HepG2 (cell line): Measurements from ENCODE around the gene TAF3. TPM values are rescaled to one million over a fixed set of nuclear protein-coding genes. Genes with fewer than 3 reads are reported as not detected.

Experiments
- ATAC-seq: fragments of 200-7000 bp; cut with Tn5 transposase; 3 replicates; pipeline ENCODE4 v1.9.1; 2020; ENCODE audit warnings: mild to moderate bottlenecking, moderate library complexity
- BruUV-seq: library from RNA; stranded (reverse); fragments of 400-500 nt; replicated peaks from 2 replicates; lab custom pipeline; 2021; lab: Mats Ljungman, UMichigan
- CTCF ChIA-PET: fragments of 300-600 bp; formaldehyde crosslinking; extraction: SDS; loops from one replicate; lab custom pipeline; 2021; ENCODE audit warnings: low total read pairs, inconsistent platforms, low intra/inter-chr PET ratio; lab: Yijun Ruan, JAX
- POLR2A ChIA-PET: fragments of 350-600 bp; sonication (Branson Sonifier 250); formaldehyde crosslinking; loops from one replicate; lab custom pipeline; 2020; ENCODE audit warnings: antibody characterized with exemption, inconsistent platforms; lab: Yijun Ruan, JAX
- DNase-seq: peaks from one replicate; pipeline ENCODE4 v3.0.0-alpha.2; 2015; ENCODE audit warnings: low spot score
- FAIRE-seq: peaks from 3 replicates; lab custom pipeline; 2011; peaks lifted over from hg19 to GRCh38; lab: Jason Lieb, UNC
- H2AFZ ChIP-seq: one replicate; pipeline ENCODE4 v1.6.1; 2011; ENCODE audit warnings: low read length, inconsistent platforms
- H3K27ac ChIP-seq: fragments of 300-600 bp; 3 replicates; pipeline ENCODE4 v1.8.0; 2011; ENCODE audit warnings: mixed run types, mild to moderate bottlenecking, mixed read lengths, low read length, inconsistent platforms; ENCODE audit not compliant: insufficient read depth; ENCODE audit errors: extremely low read length
- H3K27me3 ChIP-seq, 2 experiments: fragments of 200-600 bp in 1 of 2; 2 replicates in 1 of 2; 3 replicates in 1 of 2; pipeline versions ENCODE4 v1.6.0 to v1.8.0; 2011; ENCODE audit warnings: low read length in 2 of 2, mild to moderate bottlenecking in 2 of 2, moderate library complexity in 2 of 2, inconsistent platforms in 1 of 2; ENCODE audit not compliant: insufficient read depth in 2 of 2, control insufficient read depth in 1 of 2
- H3K36me3 ChIP-seq, 2 experiments: fragments of 200-600 bp in 1 of 2; replicated peaks in 1 of 2; 2 replicates in 1 of 2; 3 replicates in 1 of 2; pipeline versions ENCODE4 v1.5.1 to v1.8.0; 2011; ENCODE audit warnings: low read length in 2 of 2, inconsistent platforms in 1 of 2; ENCODE audit not compliant: insufficient read depth in 2 of 2, control insufficient read depth in 1 of 2
- H3K4me1 ChIP-seq: 2 replicates; pipeline ENCODE4 v1.5.1; 2012; ENCODE audit warnings: low read length, inconsistent platforms; ENCODE audit not compliant: insufficient read depth
- H3K4me2 ChIP-seq: 2 replicates; pipeline ENCODE4 v1.6.0; 2011; ENCODE audit warnings: low read depth, low read length, inconsistent platforms
- H3K4me3 ChIP-seq, 3 experiments: fragments of 200-600 bp in 1 of 3; sonication (generic), shearing (Covaris generic) in 1 of 3; replicated peaks in 1 of 3; 2 replicates each; pipeline ENCODE4 v1.5.1; 2011 to 2016; ENCODE audit warnings: low read length in 3 of 3, inconsistent platforms in 2 of 3, low read depth in 2 of 3, mild to moderate bottlenecking in 2 of 3, control low read depth in 1 of 3, mixed read lengths in 1 of 3; ENCODE audit not compliant: insufficient read depth in 1 of 3
- H3K79me2 ChIP-seq: one replicate; pipeline ENCODE4 v1.6.1; 2011; ENCODE audit warnings: low read length, inconsistent platforms; ENCODE audit not compliant: insufficient read depth
- H3K9ac ChIP-seq: 2 replicates; pipeline ENCODE4 v1.6.0; 2011; ENCODE audit warnings: mild to moderate bottlenecking, low read depth, low read length, inconsistent platforms; ENCODE audit not compliant: insufficient read depth
- H3K9me3 ChIP-seq: 2 replicates; pipeline ENCODE4 v1.5.1; 2012; ENCODE audit warnings: mild to moderate bottlenecking, low read length
- H4K20me1 ChIP-seq: 2 replicates; pipeline ENCODE4 v1.6.0; 2011; ENCODE audit warnings: inconsistent platforms, mild to moderate bottlenecking, low read length, moderate library complexity; ENCODE audit not compliant: insufficient read depth
- DMAP1 ChIP-seq: IDR thresholded peaks from 2 replicates; pipeline ENCODE4 v1.6.1; 2016
- EHMT2 ChIP-seq: fragments of 200-600 bp; sonication (generic); IDR thresholded peaks from 2 replicates; pipeline ENCODE4 v1.7.0; 2017; ENCODE audit warnings: antibody characterized with exemption, low read depth, low read length, borderline replicate concordance
- FLYWCH1 ChIP-seq: sonication (generic); formaldehyde crosslinking; IDR thresholded peaks from 2 replicates; pipeline ENCODE4 v1.8.1; 2023; ENCODE audit warnings: mild to moderate bottlenecking, missing genetic modification reagents
- FOSL1 ChIP-seq: sonication (generic); formaldehyde crosslinking; IDR thresholded peaks from 2 replicates; pipeline ENCODE4 v1.9.0; 2021; ENCODE audit warnings: missing genetic modification reagents, borderline replicate concordance
- HNRNPK ChIP-seq: fragments of 200-400 bp; formaldehyde crosslinking; IDR thresholded peaks from 2 replicates; pipeline ENCODE4 v1.6.1; 2018; ENCODE audit warnings: low read length, low read depth, moderate library complexity, mild to moderate bottlenecking; ENCODE audit not compliant: poor library complexity, severe bottlenecking
- NFE2L2 ChIP-seq: fragments of 150-350 bp; IDR thresholded peaks from 2 replicates; pipeline ENCODE4 v1.6.1; 2014; ENCODE audit warnings: low read length
- RBFOX2 ChIP-seq: fragments of 200-400 bp; formaldehyde crosslinking; IDR thresholded peaks from 2 replicates; pipeline ENCODE4 v1.6.1; 2017; ENCODE audit warnings: low read depth, mild to moderate bottlenecking, low read length
- U2AF1 ChIP-seq: fragments of 200-400 bp; formaldehyde crosslinking; optimal IDR thresholded peaks from 2 replicates; pipeline ENCODE3; 2017; ENCODE audit warnings: mild to moderate bottlenecking, low read depth, low read length
- XBP1 ChIP-seq: sonication (generic); formaldehyde crosslinking; IDR thresholded peaks from 2 replicates; pipeline ENCODE4 v1.5.0; 2020; ENCODE audit warnings: missing genetic modification reagents
- ZNF282 ChIP-seq: fragments of 450-650 bp; IDR thresholded peaks from 2 replicates; pipeline ENCODE4 v1.6.1; 2018; ENCODE audit not compliant: partially characterized antibody
- ZSCAN25 ChIP-seq: sonication (generic); formaldehyde crosslinking; IDR thresholded peaks from 2 replicates; pipeline ENCODE4 v1.8.0; 2022; ENCODE audit warnings: mild to moderate bottlenecking, missing genetic modification reagents
- WGBS: methylation state at CpG from one replicate; pipeline ENCODE4 v1.1.6; 2017; ENCODE audit warnings: low lambda C conversion rate; 5-methylcytosine and 5-hydroxymethylcytosine counted together
- in situ Hi-C: cut with HindIII; loops from 2 replicates; pipeline ENCODE4 v1.10.0; 2017; ENCODE audit warnings: low pct_unique_long_range_greater_than_20kb; ENCODE audit not compliant: extremely low pct_ligation_motif_present
- intact Hi-C: fragments of 100-400 bp; cut with micrococcal nuclease; formaldehyde crosslinking; loops from one replicate; pipeline ENCODE4 v1.10.0; 2022; ENCODE audit not compliant: unreplicated experiment
- polyA plus RNA-seq, 8 experiments: library from polyadenylated mRNA; depleted of rRNA in 3 of 8; stranded (reverse) in 7 of 8; unstranded in 1 of 8; fragments of >200 nt; fragmentation: Illumina TruSeq in 4 of 8; extraction: Trizol in 4 of 8; gene quantifications; 2 replicates each; pipeline versions ENCODE4 v1.2.1 to v1.2.3, GENCODE V29; 2011 to 2016; ENCODE audit warnings: low read depth in 4 of 8, missing spikeins in 1 of 8, mixed read lengths in 1 of 8; ENCODE audit not compliant: insufficient read depth in 1 of 8
- total RNA-seq, 5 experiments: library from RNA; depleted of rRNA; stranded (reverse); fragments of >200 nt; fragmentation: Illumina TruSeq; extraction: Trizol; gene quantifications; 2 replicates each; pipeline ENCODE4 v1.2.3, GENCODE V29; 2016; ENCODE audit warnings: low read depth in 1 of 5
- TF ChIP-seq, protein P1 (sequence below): sonication (generic); formaldehyde crosslinking; IDR thresholded peaks from 2 replicates; pipeline ENCODE4 v1.5.1; 2020; ENCODE audit warnings: missing genetic modification reagents, mild to moderate bottlenecking, borderline replicate concordance
- TF ChIP-seq, protein P2 (sequence below): sonication (generic); formaldehyde crosslinking; IDR thresholded peaks from 2 replicates; pipeline ENCODE4 v1.4.0; 2020; ENCODE audit warnings: missing genetic modification reagents, borderline replicate concordance
- TF ChIP-seq, protein P3 (sequence below): sonication (generic); formaldehyde crosslinking; IDR thresholded peaks from 2 replicates; pipeline ENCODE4 v1.5.1; 2020; ENCODE audit warnings: missing genetic modification reagents, mild to moderate bottlenecking, borderline replicate concordance
- TF ChIP-seq, protein P4 (sequence below): sonication (generic); formaldehyde crosslinking; IDR thresholded peaks from 2 replicates; pipeline ENCODE4 v1.4.0; 2020; ENCODE audit warnings: mild to moderate bottlenecking, low read depth, missing genetic modification reagents
- TF ChIP-seq, protein P5 (sequence below): sonication (generic); formaldehyde crosslinking; IDR thresholded peaks from 2 replicates; pipeline ENCODE4 v1.9.0; 2022; ENCODE audit warnings: missing genetic modification reagents, mild to moderate bottlenecking, borderline replicate concordance
- TF ChIP-seq, protein P6 (sequence below): sonication (generic); formaldehyde crosslinking; IDR thresholded peaks from 2 replicates; pipeline ENCODE4 v1.5.0; 2020; ENCODE audit warnings: missing genetic modification reagents

Gene TAF3
- total and polyA plus RNA-seq, 2 of the 13 experiments (the other 11 are each of a cell fraction or from before 2014, with no cell fraction given), result 1.7 to 2.9 TPM

DNA sequence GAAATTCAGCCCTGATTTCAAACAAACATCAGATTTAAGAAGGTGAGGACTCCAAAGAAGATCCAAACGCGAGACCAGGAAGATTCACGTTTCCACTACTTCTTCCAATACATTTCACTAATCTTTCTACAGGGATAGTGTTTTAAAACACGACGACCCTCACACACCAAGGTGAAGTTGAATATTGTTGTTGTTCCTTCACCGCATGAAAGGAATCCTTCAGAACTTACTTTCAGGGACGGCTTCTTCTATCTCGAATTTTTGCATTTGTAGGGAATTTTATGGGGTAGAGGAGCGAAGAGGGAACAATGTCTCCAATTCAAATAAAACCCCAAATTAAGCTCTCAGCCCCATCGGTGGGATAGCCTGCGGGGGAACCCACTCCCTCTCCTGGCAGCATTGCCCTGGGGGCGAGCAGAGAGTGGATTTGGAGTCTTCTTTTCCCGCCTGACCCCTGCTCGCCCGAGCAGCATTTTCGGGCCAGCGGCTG lies 234.7 kb downstream of the TAF3 start:
- H3K4me1 ChIP-seq, result peaks cover 15% of the 10 kb centered on the region; the same call in 1 of the 2 replicates
- H3K36me3 ChIP-seq, result no peaks in the 10 kb centered on the region
- ChIA-PET POLR2A (no interaction called here), CTCF (no interaction called here)
- H3K4me2 ChIP-seq, result no peak overlapping the region
- WGBS, result 59% methylated on average over 11 of the region's 17 CpGs
- no peak overlapping the region for H2AFZ ChIP-seq
- intact Hi-C loops (no loop called here), in situ Hi-C loops (no loop called here)
- no peak overlapping the region for H3K9ac ChIP-seq
- DNase-seq (no peak), ATAC-seq (no peak), FAIRE-seq (no peak)
- H3K4me3 ChIP-seq, result no peak overlapping the region
- H3K27ac ChIP-seq, result no peak overlapping the region
- no TSS peak for BruUV-seq
- no peaks in the 10 kb centered on the region for H3K9me3 ChIP-seq
- H3K27me3 ChIP-seq, result peaks cover 12 to 79% of the 10 kb centered on the region in 2 experiments
- H3K79me2 ChIP-seq, result no peaks in the 10 kb centered on the region
- TF ChIP-seq, protein P1, sequence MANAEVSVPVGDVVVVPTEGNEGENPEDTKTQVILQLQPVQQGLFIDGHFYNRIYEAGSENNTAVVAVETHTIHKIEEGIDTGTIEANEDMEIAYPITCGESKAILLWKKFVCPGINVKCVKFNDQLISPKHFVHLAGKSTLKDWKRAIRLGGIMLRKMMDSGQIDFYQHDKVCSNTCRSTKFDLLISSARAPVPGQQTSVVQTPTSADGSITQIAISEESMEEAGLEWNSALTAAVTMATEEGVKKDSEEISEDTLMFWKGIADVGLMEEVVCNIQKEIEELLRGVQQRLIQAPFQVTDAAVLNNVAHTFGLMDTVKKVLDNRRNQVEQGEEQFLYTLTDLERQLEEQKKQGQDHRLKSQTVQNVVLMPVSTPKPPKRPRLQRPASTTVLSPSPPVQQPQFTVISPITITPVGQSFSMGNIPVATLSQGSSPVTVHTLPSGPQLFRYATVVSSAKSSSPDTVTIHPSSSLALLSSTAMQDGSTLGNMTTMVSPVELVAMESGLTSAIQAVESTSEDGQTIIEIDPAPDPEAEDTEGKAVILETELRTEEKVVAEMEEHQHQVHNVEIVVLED (CRISPR knock-in tag), result no peak
- no peak for TF ChIP-seq HNRNPK
- no peak for TF ChIP-seq DMAP1 (CRISPR knock-in tag)
- TF ChIP-seq ZSCAN25 (CRISPR knock-in tag), result no peak
- TF ChIP-seq U2AF1, result no peak
- TF ChIP-seq, protein P2, sequence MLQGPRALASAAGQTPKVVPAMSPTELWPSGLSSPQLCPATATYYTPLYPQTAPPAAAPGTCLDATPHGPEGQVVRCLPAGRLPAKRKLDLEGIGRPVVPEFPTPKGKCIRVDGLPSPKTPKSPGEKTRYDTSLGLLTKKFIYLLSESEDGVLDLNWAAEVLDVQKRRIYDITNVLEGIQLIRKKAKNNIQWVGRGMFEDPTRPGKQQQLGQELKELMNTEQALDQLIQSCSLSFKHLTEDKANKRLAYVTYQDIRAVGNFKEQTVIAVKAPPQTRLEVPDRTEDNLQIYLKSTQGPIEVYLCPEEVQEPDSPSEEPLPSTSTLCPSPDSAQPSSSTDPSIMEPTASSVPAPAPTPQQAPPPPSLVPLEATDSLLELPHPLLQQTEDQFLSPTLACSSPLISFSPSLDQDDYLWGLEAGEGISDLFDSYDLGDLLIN (CRISPR knock-in tag), result no peak
- TF ChIP-seq NFE2L2, result no peak
- no peak for TF ChIP-seq EHMT2
- no peak for TF ChIP-seq ZNF282
- TF ChIP-seq FLYWCH1 (CRISPR knock-in tag), result no peak
- TF ChIP-seq, protein P3, sequence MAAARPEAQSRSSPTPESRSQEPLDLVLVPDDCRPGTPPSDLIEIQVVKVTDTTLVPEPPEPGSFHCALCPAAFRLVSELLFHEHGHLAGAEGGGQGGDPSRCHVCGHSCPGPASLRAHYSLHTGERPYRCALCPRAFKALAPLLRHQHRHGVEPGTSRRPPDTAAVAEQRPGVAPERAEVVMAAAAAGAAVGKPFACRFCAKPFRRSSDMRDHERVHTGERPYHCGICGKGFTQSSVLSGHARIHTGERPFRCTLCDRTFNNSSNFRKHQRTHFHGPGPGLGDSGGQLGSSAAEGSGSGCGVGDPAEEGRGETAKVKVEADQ (CRISPR knock-in tag), result no peak
- no peak for TF ChIP-seq XBP1 (CRISPR knock-in tag)
- TF ChIP-seq, protein P4, sequence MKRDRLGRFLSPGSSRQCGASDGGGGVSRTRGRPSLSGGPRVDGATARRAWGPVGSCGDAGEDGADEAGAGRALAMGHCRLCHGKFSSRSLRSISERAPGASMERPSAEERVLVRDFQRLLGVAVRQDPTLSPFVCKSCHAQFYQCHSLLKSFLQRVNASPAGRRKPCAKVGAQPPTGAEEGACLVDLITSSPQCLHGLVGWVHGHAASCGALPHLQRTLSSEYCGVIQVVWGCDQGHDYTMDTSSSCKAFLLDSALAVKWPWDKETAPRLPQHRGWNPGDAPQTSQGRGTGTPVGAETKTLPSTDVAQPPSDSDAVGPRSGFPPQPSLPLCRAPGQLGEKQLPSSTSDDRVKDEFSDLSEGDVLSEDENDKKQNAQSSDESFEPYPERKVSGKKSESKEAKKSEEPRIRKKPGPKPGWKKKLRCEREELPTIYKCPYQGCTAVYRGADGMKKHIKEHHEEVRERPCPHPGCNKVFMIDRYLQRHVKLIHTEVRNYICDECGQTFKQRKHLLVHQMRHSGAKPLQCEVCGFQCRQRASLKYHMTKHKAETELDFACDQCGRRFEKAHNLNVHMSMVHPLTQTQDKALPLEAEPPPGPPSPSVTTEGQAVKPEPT (CRISPR knock-in tag), result no peak
- TF ChIP-seq, protein P5, sequence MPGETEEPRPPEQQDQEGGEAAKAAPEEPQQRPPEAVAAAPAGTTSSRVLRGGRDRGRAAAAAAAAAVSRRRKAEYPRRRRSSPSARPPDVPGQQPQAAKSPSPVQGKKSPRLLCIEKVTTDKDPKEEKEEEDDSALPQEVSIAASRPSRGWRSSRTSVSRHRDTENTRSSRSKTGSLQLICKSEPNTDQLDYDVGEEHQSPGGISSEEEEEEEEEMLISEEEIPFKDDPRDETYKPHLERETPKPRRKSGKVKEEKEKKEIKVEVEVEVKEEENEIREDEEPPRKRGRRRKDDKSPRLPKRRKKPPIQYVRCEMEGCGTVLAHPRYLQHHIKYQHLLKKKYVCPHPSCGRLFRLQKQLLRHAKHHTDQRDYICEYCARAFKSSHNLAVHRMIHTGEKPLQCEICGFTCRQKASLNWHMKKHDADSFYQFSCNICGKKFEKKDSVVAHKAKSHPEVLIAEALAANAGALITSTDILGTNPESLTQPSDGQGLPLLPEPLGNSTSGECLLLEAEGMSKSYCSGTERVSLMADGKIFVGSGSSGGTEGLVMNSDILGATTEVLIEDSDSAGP (CRISPR knock-in tag), result no peak
- TF ChIP-seq FOSL1 (CRISPR knock-in tag), result no peak
- TF ChIP-seq, protein P6, sequence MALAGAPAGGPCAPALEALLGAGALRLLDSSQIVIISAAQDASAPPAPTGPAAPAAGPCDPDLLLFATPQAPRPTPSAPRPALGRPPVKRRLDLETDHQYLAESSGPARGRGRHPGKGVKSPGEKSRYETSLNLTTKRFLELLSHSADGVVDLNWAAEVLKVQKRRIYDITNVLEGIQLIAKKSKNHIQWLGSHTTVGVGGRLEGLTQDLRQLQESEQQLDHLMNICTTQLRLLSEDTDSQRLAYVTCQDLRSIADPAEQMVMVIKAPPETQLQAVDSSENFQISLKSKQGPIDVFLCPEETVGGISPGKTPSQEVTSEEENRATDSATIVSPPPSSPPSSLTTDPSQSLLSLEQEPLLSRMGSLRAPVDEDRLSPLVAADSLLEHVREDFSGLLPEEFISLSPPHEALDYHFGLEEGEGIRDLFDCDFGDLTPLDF (CRISPR knock-in tag), result no peak
- TF ChIP-seq RBFOX2, result no peak
- peaks cover 24% of the 10 kb centered on the region; the same call in 1 of the 2 replicates for H4K20me1 ChIP-seq
